ENCODE measurements around the gene LYPD6.

GRCh38 chr2:149290662-149291061, 39.7 kb upstream of the LYPD6 start:
- TF ChIP-seq CTCF (IDR thresholded peaks at IDR 0.05 in 8 of 11, conservative IDR thresholded peaks at IDR 0.05 in 3 of 11) (no peak), POLR2A (IDR thresholded peaks at IDR 0.05) (no peak), POLR2AphosphoS5 (IDR thresholded peaks at IDR 0.05) (no peak)

All from spleen (tissue), 7 donors.